SK-N-SH (cell line): ENCODE measurements around the gene KDM1A. TPM values are rescaled to one million over a fixed set of nuclear protein-coding genes. Genes with fewer than 3 reads are reported as not detected.

Experiments used
- CTCF ChIA-PET: fragments of 300-600, 350-600 bp; formaldehyde crosslinking; extraction: SDS; loops from one replicate; lab custom pipeline; 2021; lab: Yijun Ruan, JAX
- POLR2A ChIA-PET: fragments of 350-600 bp; sonication (Branson Sonifier 250); formaldehyde crosslinking; extraction: SDS; loops from one replicate; lab custom pipeline; 2020; ENCODE audit warnings: antibody characterized with exemption, inconsistent platforms; lab: Yijun Ruan, JAX
- DNase-seq: peaks from one replicate; pipeline ENCODE4 v3.0.0; 2012
- H2AFZ ChIP-seq: fragments of 200-600 bp; sonication (generic); 2 replicates; pipeline ENCODE4 v1.8.1; 2016; ENCODE audit warnings: antibody characterized with exemption, mild to moderate bottlenecking, low read depth
- H3F3A ChIP-seq: fragments of 200-600 bp; sonication (generic); replicated peaks from 2 replicates; pipeline ENCODE3; 2016; ENCODE audit warnings: antibody characterized with exemption, mild to moderate bottlenecking; ENCODE audit not compliant: insufficient read depth
- H3K27ac ChIP-seq, 2 experiments: fragments of 200-500 bp in 1 of 2; fragments of 200-600 bp in 1 of 2; sonication (Bioruptor generic) in 1 of 2; sonication (generic), shearing (Covaris generic) in 1 of 2; 2 replicates each; pipeline versions ENCODE4 v1.5.1 to v1.6.1; 2014 to 2016; ENCODE audit warnings: low read depth in 2 of 2, inconsistent platforms in 1 of 2, low read length in 1 of 2, mild to moderate bottlenecking in 1 of 2, mixed read lengths in 1 of 2
- H3K27me3 ChIP-seq: fragments of 200-600 bp; sonication (generic), shearing (Covaris generic); 2 replicates; pipeline ENCODE4 v1.6.1; 2016; ENCODE audit warnings: mixed run types; ENCODE audit not compliant: insufficient read depth
- H3K36me3 ChIP-seq, 2 experiments: fragments of 200-500 bp in 1 of 2; fragments of 200-600 bp in 1 of 2; sonication (Bioruptor generic) in 1 of 2; sonication (generic) in 1 of 2; replicated peaks in 1 of 2; 2 replicates each; pipeline versions ENCODE3 to v1.5.1; 2014 to 2016; ENCODE audit warnings: low read length in 1 of 2, mild to moderate bottlenecking in 1 of 2; ENCODE audit not compliant: insufficient read depth in 2 of 2, control insufficient read depth in 1 of 2
- H3K4me1 ChIP-seq, 2 experiments: fragments of 200-500 bp in 1 of 2; fragments of 200-600 bp in 1 of 2; sonication (Bioruptor generic) in 1 of 2; sonication (generic), shearing (Covaris generic) in 1 of 2; 2 replicates each; pipeline versions ENCODE4 v1.5.1 to v1.6.1; 2014 to 2016; ENCODE audit warnings: low read depth in 1 of 2, low read length in 1 of 2, mixed run types in 1 of 2; ENCODE audit not compliant: insufficient read depth in 2 of 2, control insufficient read depth in 1 of 2
- H3K4me2 ChIP-seq: fragments of 200-600 bp; sonication (generic), shearing (Covaris generic); 2 replicates; pipeline ENCODE4 v1.6.1; 2017; ENCODE audit warnings: mixed run types
- H3K4me3 ChIP-seq, 2 experiments: fragments of 200-500 bp in 1 of 2; fragments of 200-600 bp in 1 of 2; sonication (Bioruptor generic) in 1 of 2; sonication (generic), shearing (Covaris generic) in 1 of 2; 2 replicates each; pipeline versions ENCODE4 v1.5.1 to v1.8.1; 2014 to 2016; ENCODE audit warnings: low read depth in 2 of 2, inconsistent platforms in 1 of 2, low read length in 1 of 2, mild to moderate bottlenecking in 1 of 2, mixed read lengths in 1 of 2, moderate library complexity in 1 of 2
- H3K79me2 ChIP-seq: fragments of 200-600 bp; sonication (generic); 2 replicates; pipeline ENCODE4 v1.8.1; 2017; ENCODE audit warnings: mild to moderate bottlenecking; ENCODE audit not compliant: insufficient read depth
- H3K9ac ChIP-seq: fragments of 200-600 bp; sonication (generic); 2 replicates; pipeline ENCODE4 v1.6.1; 2017; ENCODE audit warnings: mixed run types
- H3K9me2 ChIP-seq: fragments of 200-600 bp; sonication (generic); 2 replicates; pipeline ENCODE4 v1.6.1; 2017; ENCODE audit warnings: mixed run types
- H3K9me3 ChIP-seq: fragments of 200-600 bp; sonication (generic); 2 replicates; pipeline ENCODE4 v1.6.1; 2017; ENCODE audit warnings: mixed run types, mild to moderate bottlenecking, moderate library complexity
- H4K20me1 ChIP-seq: fragments of 200-600 bp; sonication (generic); 2 replicates; pipeline ENCODE4 v1.6.1; 2017; ENCODE audit warnings: mild to moderate bottlenecking, mixed run types; ENCODE audit not compliant: insufficient read depth
- ELF1 ChIP-seq: IDR thresholded peaks from 2 replicates; pipeline ENCODE4 v1.4.0; 2012
- FOSL2 ChIP-seq: IDR thresholded peaks from 2 replicates; pipeline ENCODE4 v1.4.0; 2012; ENCODE audit warnings: low read depth, mild to moderate bottlenecking, moderate library complexity, borderline replicate concordance
- GABPA ChIP-seq: IDR thresholded peaks from 2 replicates; pipeline ENCODE4 v1.4.0; 2012; ENCODE audit warnings: low read depth, mild to moderate bottlenecking
- NRF1 ChIP-seq: IDR thresholded peaks from 2 replicates; pipeline ENCODE4 v1.6.1; 2012; ENCODE audit warnings: low read depth, mild to moderate bottlenecking, low read length
- RAD21 ChIP-seq: IDR thresholded peaks from 2 replicates; pipeline ENCODE4 v1.6.1; 2012; ENCODE audit warnings: mild to moderate bottlenecking, low read length
- RCOR1 ChIP-seq: fragments of 150-350 bp; IDR thresholded peaks from 2 replicates; pipeline ENCODE4 v1.6.1; 2017; ENCODE audit warnings: antibody characterized with exemption, low read length
- WGBS: methylation state at CpG from one replicate; pipeline ENCODE4 v1.1.6; 2017; ENCODE audit warnings: low lambda C conversion rate; 5-methylcytosine and 5-hydroxymethylcytosine counted together
- polyA plus RNA-seq, 3 experiments: library from polyadenylated mRNA; depleted of rRNA; stranded (reverse); fragments of >200 nt; gene quantifications; 2 replicates each; pipeline ENCODE4 v1.2.3, GENCODE V29; 2012
- TF ChIP-seq, protein P1 (sequence below): IDR thresholded peaks from 2 replicates; pipeline ENCODE4 v1.4.0; 2012; ENCODE audit warnings: low read depth, borderline replicate concordance
- TF ChIP-seq, protein P2 (sequence below): fragments of 150-350 bp; IDR thresholded peaks from 2 replicates; pipeline ENCODE4 v1.6.1; 2017; ENCODE audit warnings: antibody characterized with exemption, low read length, low read depth, borderline replicate concordance
- TF ChIP-seq, protein P3 (sequence below): IDR thresholded peaks from 2 replicates; pipeline ENCODE4 v1.6.1; 2012; ENCODE audit warnings: mild to moderate bottlenecking, low read depth, low read length, moderate library complexity

KDM1A gene
- polyA plus RNA-seq, 1 of the 3 experiments (the other 2 are of a cell fraction), result 71.0 TPM

DNA sequence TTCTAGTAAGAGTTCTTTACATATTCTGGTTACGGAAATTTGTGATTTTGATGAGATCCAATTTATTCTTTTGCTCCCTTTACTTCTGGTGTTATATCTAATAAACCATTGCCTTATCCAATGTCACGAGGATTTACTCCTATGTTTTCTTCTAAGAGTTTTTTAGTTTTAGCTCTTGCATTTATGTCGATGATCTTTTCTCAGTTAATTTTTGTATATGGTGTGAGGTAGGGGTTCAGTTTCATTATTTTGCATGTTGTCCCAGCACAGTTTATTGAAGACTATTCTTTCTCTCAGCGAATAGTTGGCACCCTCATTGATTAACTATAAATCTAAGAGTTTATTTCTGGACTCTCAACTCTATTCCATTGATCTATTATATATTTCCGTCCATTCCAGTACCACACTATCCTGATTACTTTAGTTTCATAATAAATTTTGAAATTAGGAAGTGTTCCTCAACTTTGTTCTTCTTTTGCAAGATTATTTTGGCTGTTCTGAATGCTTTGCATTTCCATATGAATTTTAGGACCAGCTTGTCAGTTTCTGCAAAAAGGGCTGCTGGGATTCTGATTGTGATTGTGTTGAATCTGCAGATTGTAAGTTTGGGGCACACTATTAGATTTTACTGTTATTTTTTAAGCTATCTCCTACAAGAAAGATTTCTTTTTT lies 4.0 kb downstream of the KDM1A start:
- CTCF ChIA-PET, result interaction anchor here (0.6 to 1.5 kb wide), 4 partner anchors 35 to 395 kb away, joined by 3 to 4 read pairs (median 3); no protein-coding TSS in a partner anchor
- H3K9me3 ChIP-seq, result no peaks in the 10 kb centered on the region

More for the DNA sequence above, 4.0 kb downstream of the KDM1A start:
- POLR2A ChIA-PET, result no interaction called here
- Histone ChIP-seq H2AFZ (no peak overlapping the region), H3K9ac (no peak overlapping the region), H3F3A (no peaks in the 10 kb centered on the region), H3K9me2 (no peaks in the 10 kb centered on the region), H4K20me1 (peaks cover 62% of the 10 kb centered on the region), H3K4me2 (no peak overlapping the region), H3K79me2 (peaks cover 90% of the 10 kb centered on the region), H3K36me3 (peaks cover 0 to 11% of the 10 kb centered on the region in 2 experiments), H3K4me3 (no peak overlapping the region), H3K4me1 (no peaks in the 10 kb centered on the region; a peak in 1 of 4 replicates), H3K27ac (no peak overlapping the region), H3K27me3 (no peaks in the 10 kb centered on the region)
- no peak for DNase-seq
- 88% methylated on average over 5 of the region's 5 CpGs for WGBS
- TF ChIP-seq ELF1, result no peak
- TF ChIP-seq FOSL2, result no peak
- TF ChIP-seq RAD21, result no peak
- TF ChIP-seq RCOR1, result no peak
- TF ChIP-seq, protein P1, sequence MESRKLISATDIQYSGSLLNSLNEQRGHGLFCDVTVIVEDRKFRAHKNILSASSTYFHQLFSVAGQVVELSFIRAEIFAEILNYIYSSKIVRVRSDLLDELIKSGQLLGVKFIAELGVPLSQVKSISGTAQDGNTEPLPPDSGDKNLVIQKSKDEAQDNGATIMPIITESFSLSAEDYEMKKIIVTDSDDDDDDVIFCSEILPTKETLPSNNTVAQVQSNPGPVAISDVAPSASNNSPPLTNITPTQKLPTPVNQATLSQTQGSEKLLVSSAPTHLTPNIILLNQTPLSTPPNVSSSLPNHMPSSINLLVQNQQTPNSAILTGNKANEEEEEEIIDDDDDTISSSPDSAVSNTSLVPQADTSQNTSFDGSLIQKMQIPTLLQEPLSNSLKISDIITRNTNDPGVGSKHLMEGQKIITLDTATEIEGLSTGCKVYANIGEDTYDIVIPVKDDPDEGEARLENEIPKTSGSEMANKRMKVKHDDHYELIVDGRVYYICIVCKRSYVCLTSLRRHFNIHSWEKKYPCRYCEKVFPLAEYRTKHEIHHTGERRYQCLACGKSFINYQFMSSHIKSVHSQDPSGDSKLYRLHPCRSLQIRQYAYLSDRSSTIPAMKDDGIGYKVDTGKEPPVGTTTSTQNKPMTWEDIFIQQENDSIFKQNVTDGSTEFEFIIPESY, result no peak
- TF ChIP-seq, protein P2, sequence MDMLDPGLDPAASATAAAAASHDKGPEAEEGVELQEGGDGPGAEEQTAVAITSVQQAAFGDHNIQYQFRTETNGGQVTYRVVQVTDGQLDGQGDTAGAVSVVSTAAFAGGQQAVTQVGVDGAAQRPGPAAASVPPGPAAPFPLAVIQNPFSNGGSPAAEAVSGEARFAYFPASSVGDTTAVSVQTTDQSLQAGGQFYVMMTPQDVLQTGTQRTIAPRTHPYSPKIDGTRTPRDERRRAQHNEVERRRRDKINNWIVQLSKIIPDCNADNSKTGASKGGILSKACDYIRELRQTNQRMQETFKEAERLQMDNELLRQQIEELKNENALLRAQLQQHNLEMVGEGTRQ, result no peak
- no peak for TF ChIP-seq NRF1
- TF ChIP-seq GABPA, result no peak
- TF ChIP-seq, protein P3, sequence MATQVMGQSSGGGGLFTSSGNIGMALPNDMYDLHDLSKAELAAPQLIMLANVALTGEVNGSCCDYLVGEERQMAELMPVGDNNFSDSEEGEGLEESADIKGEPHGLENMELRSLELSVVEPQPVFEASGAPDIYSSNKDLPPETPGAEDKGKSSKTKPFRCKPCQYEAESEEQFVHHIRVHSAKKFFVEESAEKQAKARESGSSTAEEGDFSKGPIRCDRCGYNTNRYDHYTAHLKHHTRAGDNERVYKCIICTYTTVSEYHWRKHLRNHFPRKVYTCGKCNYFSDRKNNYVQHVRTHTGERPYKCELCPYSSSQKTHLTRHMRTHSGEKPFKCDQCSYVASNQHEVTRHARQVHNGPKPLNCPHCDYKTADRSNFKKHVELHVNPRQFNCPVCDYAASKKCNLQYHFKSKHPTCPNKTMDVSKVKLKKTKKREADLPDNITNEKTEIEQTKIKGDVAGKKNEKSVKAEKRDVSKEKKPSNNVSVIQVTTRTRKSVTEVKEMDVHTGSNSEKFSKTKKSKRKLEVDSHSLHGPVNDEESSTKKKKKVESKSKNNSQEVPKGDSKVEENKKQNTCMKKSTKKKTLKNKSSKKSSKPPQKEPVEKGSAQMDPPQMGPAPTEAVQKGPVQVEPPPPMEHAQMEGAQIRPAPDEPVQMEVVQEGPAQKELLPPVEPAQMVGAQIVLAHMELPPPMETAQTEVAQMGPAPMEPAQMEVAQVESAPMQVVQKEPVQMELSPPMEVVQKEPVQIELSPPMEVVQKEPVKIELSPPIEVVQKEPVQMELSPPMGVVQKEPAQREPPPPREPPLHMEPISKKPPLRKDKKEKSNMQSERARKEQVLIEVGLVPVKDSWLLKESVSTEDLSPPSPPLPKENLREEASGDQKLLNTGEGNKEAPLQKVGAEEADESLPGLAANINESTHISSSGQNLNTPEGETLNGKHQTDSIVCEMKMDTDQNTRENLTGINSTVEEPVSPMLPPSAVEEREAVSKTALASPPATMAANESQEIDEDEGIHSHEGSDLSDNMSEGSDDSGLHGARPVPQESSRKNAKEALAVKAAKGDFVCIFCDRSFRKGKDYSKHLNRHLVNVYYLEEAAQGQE, result no peak
- TF ChIP-seq, all 33 proteins: peak for 0
